DMS79 (cell line): ENCODE data around the gene LGALS1.

Experiments
- DNase-seq: peaks from one replicate; lab custom pipeline; 2025; lab: John Stamatoyannopoulos, UW

The LGALS1 gene

DNA sequence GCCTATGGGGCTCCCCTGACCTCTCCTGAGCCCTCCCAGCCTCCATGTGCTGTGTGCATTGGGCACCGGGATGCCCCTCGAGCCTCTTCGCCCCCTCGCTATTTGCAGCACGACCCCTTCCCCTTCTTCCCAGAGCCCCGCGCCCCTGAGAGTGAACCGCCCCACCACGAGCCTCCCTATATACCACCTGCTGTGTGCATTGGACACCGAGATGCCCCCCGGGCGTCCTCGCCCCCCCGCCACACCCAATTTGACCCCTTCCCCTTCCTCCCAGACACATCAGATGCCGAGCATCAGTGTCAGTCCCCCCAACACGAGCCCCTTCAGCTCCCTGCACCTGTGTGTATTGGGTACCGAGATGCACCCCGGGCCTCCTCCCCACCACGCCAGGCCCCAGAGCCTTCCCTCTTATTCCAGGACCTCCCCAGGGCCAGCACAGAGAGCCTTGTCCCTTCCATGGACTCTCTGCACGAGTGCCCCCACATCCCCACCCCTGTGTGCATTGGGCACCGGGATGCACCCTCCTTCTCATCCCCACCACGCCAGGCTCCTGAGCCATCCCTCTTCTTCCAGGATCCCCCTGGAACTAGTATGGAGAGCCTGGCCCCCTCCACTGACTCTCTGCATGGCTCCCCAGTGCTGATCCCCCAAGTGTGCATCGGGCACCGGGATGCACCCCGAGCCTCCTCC is 50.3 kb downstream of the LGALS1 start:
- no peak for DNase-seq

DNA sequence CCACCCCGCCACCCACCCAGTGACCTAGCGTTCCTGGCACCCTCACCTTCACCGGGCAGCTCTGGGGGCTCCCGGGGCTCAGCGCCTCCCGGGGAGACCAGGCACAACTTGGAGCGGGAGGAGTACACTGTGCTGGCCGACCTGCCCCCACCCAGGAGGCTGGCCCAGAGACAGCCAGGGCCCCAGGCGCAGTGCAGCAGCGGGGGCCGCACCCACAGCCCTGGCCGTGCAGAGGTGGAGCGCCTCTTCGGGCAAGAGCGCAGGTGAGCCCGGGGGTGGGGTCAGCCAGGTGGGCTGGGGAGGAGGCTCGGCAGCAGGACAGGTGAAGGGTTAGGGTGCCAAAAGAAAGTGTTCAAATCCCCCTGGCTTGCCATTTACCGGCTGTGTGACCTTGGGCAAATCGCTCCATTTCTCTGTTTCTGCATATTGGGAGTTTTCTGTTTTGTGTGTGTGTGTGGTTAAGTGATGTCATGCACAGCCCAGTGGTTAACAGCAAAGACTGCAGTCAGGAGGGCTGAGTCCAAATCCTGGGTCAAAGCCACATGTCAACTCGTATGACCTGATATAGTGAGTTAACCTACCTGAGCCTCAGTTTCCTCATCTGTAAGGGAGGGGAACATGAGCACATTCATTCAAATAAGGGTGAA is 50.9 kb downstream of the LGALS1 start:
- no peak for DNase-seq

DNA sequence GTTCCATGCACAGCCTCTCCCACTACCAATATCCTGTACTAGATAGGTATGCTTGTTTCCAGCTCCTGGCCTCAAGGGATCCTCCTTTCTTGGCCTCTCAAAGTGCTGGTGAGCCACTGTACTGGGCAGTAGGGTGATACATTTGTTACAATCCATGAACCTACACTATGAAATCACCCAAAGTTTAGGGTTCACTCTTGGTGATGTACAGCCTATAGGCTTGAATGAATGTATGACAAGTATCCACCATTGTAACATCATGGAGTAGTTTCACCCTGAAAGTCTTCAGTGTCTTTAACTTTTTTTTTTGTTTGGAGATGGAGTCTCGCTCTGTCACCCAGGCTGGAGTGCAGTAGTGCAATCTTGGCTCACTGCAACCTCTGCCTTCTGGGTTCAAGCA is 53.2 kb downstream of the LGALS1 start:
- no peak for DNase-seq
